ENCODE results near the gene C1orf141. TPM values are rescaled to one million over a fixed set of nuclear protein-coding genes. Genes with fewer than 3 reads are reported as not detected.

Gene C1orf141
- total and polyA plus RNA-seq, 2 experiments from 2014 or later = not detected

DNA sequence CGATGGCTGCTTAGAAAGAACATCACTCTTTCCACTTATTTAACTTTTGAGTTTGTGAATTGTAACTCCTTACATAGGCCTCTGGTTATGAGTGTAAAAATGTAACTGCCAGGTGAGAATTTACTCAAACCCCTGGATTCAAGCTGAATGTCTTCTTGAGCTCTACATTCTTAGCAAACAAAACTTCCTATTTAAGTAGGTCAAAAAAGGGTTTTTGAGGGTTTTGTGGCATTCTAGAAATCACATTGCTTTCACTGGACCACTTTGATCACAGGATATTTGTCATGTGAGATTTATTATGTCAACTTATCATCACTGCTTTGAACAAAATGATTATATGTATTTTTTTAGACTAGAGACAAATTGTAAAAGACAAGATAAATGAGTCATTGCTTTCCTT, 37.2 kb upstream of the C1orf141 start:
- in situ Hi-C loops (cut with MboI) = no loop called here
- H3K9me3 ChIP-seq (ENCODE audit: low read depth) = no peaks in the 10 kb centered on the region
- H2AFZ ChIP-seq = no peak overlapping the region
- H3F3A ChIP-seq (ENCODE audit: insufficient read depth) = no peaks in the 10 kb centered on the region
- no peak overlapping the region for H3K4me2 ChIP-seq (ENCODE audit: unreplicated experiment)
- no peaks in the 10 kb centered on the region for H4K20me1 ChIP-seq (ENCODE audit: insufficient read depth)
- no peak overlapping the region for H3K9ac ChIP-seq
- no peak for TF ChIP-seq EZH2 (IDR thresholded peaks at IDR 0.05; ENCODE audit: insufficient read depth, poor library complexity, severe bottlenecking)
- no peak for TF ChIP-seq EZH2phosphoT487 (IDR thresholded peaks at IDR 0.05; ENCODE audit: insufficient read depth, low read depth)
- no peak overlapping the region for H3K27ac ChIP-seq
- no peaks in the 10 kb centered on the region for H3K79me2 ChIP-seq (ENCODE audit: insufficient read depth)
- no peaks in the 10 kb centered on the region for H3K9me2 ChIP-seq (ENCODE audit: insufficient read depth)
- H3K36me3 ChIP-seq (ENCODE audit: low read depth) = no peaks in the 10 kb centered on the region
- no peak for DNase-seq
- H3K27me3 ChIP-seq (replicated peaks; ENCODE audit: insufficient read depth) = peaks cover 2% of the 10 kb centered on the region; the same call in 1 of the 2 replicates
- H3K4me1 ChIP-seq (ENCODE audit: insufficient read depth) = no peaks in the 10 kb centered on the region
- no peak overlapping the region for H3K4me3 ChIP-seq
- 89 to 100% methylated on average over 1 of the region's 1 CpG for WGBS, 2 experiments (ENCODE audit: low coverage in 1 of 2, low lambda C conversion rate in 2 of 2, missing lambda C conversion rate in 2 of 2)

DNA sequence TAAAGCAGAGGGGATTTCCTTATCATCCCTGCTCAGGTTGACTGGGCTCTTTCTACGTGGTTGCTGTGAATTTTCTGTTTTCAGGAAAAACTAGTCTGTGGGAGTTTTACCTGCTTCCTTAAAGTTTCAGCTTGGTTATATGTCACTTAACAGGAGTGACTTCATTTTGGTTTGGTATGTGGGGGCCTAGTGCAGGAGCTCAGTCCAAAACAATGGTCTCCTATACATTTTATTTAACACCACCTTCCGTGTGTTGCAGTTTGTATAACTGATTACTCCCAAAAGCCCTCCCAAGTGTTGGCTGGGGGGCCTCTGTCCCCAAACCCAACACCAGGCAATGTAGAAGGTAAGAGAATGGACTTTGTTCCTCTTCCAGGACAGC, 36.8 kb upstream of the C1orf141 start:
- in situ Hi-C loops (cut with MboI) = no loop called here
- Histone ChIP-seq H3F3A (ENCODE audit: insufficient read depth) (no peaks in the 10 kb centered on the region), H3K27ac (no peak overlapping the region), H3K4me1 (ENCODE audit: insufficient read depth) (no peaks in the 10 kb centered on the region), H3K9ac (no peak overlapping the region), H3K27me3 (replicated peaks; ENCODE audit: insufficient read depth) (peaks cover 2% of the 10 kb centered on the region; the same call in 1 of the 2 replicates), H2AFZ (no peak overlapping the region), H3K9me3 (ENCODE audit: low read depth) (no peaks in the 10 kb centered on the region), H3K4me2 (ENCODE audit: unreplicated experiment) (no peak overlapping the region), H3K79me2 (ENCODE audit: insufficient read depth) (no peaks in the 10 kb centered on the region), H4K20me1 (ENCODE audit: insufficient read depth) (no peaks in the 10 kb centered on the region), H3K9me2 (ENCODE audit: insufficient read depth) (no peaks in the 10 kb centered on the region), H3K4me3 (no peak overlapping the region), H3K36me3 (ENCODE audit: low read depth) (no peaks in the 10 kb centered on the region)
- WGBS, 2 experiments (ENCODE audit: low coverage in 1 of 2, low lambda C conversion rate in 2 of 2, missing lambda C conversion rate in 2 of 2) = 58 to 63% methylated on average over 2 of the region's 2 CpGs
- DNase-seq = no peak
- TF ChIP-seq EZH2 (IDR thresholded peaks at IDR 0.05; ENCODE audit: insufficient read depth, poor library complexity, severe bottlenecking) (no peak), EZH2phosphoT487 (IDR thresholded peaks at IDR 0.05; ENCODE audit: insufficient read depth, low read depth) (no peak)

DNA sequence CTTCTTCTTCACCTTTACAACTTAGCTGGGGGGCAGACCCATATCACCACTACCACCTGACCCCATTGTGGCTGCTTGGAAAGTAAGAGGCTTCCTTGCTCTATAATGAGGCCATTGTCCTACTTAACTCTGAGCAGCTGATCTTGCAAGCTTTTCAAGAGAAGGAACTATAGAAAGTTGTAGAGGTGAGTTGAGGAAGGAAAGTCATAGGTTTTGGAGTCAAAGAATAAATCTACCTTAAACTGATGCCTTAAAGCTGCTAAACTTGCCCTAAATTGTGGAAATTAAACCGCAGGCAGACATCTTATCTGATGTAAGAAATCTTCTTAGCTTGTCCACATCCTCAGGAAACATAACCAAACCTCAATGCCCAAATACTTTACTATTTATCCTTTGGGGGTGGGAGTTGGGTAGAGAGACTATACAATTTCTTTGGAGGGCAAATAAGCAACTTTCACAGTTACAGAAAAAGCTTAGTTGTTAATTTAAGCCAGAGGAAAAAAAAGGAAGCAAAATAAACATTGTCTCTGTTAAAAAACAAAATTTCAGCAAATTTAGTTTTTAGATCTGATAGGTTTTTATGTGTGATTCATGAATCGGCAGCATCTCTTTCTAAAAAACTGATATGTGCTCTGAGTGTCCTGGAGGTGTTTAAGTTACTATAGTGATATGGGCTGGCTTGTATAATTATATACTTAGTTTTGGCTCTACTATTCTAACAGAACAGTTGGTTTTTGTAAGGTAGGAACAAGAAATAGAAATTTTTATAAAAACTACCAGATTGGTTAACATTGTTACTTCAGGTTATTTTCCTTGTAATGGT, 36.2 kb upstream of the C1orf141 start:
- Histone ChIP-seq H2AFZ (no peak overlapping the region), H3K27ac (no peak overlapping the region), H3K9me3 (ENCODE audit: low read depth) (no peaks in the 10 kb centered on the region), H3K36me3 (ENCODE audit: low read depth) (no peaks in the 10 kb centered on the region), H3K9me2 (ENCODE audit: insufficient read depth) (no peaks in the 10 kb centered on the region), H3K27me3 (replicated peaks; ENCODE audit: insufficient read depth) (peaks cover 2% of the 10 kb centered on the region; the same call in 1 of the 2 replicates), H3K9ac (no peak overlapping the region), H3F3A (ENCODE audit: insufficient read depth) (no peaks in the 10 kb centered on the region), H3K4me3 (no peak overlapping the region), H3K4me2 (ENCODE audit: unreplicated experiment) (no peak overlapping the region), H4K20me1 (ENCODE audit: insufficient read depth) (no peaks in the 10 kb centered on the region), H3K4me1 (ENCODE audit: insufficient read depth) (no peaks in the 10 kb centered on the region), H3K79me2 (ENCODE audit: insufficient read depth) (no peaks in the 10 kb centered on the region)
- WGBS, 2 experiments (ENCODE audit: low coverage in 1 of 2, low lambda C conversion rate in 2 of 2, missing lambda C conversion rate in 2 of 2) = 65 to 74% methylated on average over 2 of the region's 2 CpGs
- no peak for TF ChIP-seq EZH2phosphoT487 (IDR thresholded peaks at IDR 0.05; ENCODE audit: insufficient read depth, low read depth)
- no peak for TF ChIP-seq EZH2 (IDR thresholded peaks at IDR 0.05; ENCODE audit: insufficient read depth, poor library complexity, severe bottlenecking)
- DNase-seq = no peak
- in situ Hi-C loops (cut with MboI) = no loop called here

DNA sequence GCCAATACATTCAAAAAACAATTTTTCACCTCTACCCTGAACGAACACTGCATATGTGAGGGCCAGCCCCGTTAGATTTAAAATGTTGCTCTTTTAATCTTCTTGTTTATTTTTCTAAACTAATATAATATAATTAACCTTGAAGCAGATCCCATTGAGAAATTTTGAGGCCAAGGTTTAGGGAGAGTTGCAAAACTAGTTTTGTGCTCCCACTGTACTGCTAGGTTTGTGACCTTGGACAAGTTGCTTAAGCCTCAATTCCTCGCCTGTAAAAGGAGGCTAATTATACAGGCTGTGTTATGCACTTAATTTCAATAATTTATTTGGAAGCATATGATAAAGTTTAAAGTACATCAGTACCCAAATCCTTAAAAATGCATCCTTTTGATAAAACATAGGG, 35.2 kb upstream of the C1orf141 start:
- H4K20me1 ChIP-seq (ENCODE audit: insufficient read depth) = no peaks in the 10 kb centered on the region
- in situ Hi-C loops (cut with MboI) = no loop called here
- TF ChIP-seq EZH2 (IDR thresholded peaks at IDR 0.05; ENCODE audit: insufficient read depth, poor library complexity, severe bottlenecking) (no peak), EZH2phosphoT487 (IDR thresholded peaks at IDR 0.05; ENCODE audit: insufficient read depth, low read depth) (no peak)
- no peaks in the 10 kb centered on the region for H3K79me2 ChIP-seq (ENCODE audit: insufficient read depth)
- no peak overlapping the region for H2AFZ ChIP-seq
- no peaks in the 10 kb centered on the region for H3K9me2 ChIP-seq (ENCODE audit: insufficient read depth)
- H3K4me2 ChIP-seq (ENCODE audit: unreplicated experiment) = no peak overlapping the region
- H3K4me3 ChIP-seq = no peak overlapping the region
- H3K9me3 ChIP-seq (ENCODE audit: low read depth) = no peaks in the 10 kb centered on the region
- no peak overlapping the region for H3K27ac ChIP-seq
- no peak overlapping the region for H3K9ac ChIP-seq
- no peak for DNase-seq
- H3K27me3 ChIP-seq (replicated peaks; ENCODE audit: insufficient read depth) = peaks cover 2% of the 10 kb centered on the region; the same call in 1 of the 2 replicates
- H3K36me3 ChIP-seq (ENCODE audit: low read depth) = no peaks in the 10 kb centered on the region
- no peaks in the 10 kb centered on the region for H3F3A ChIP-seq (ENCODE audit: insufficient read depth)
- WGBS, 2 experiments (ENCODE audit: low coverage in 1 of 2, low lambda C conversion rate in 2 of 2, missing lambda C conversion rate in 2 of 2) = 45 to 50% methylated on average over 3 of the region's 3 CpGs
- no peaks in the 10 kb centered on the region for H3K4me1 ChIP-seq (ENCODE audit: insufficient read depth)
